Measurements from ENCODE around the gene CLDN9. TPM values are rescaled to one million over a fixed set of nuclear protein-coding genes. Genes with fewer than 3 reads are reported as not detected.

CLDN9 gene
- total RNA-seq, 1 experiment from 2014 or later, result 1.3 TPM

GRCh38 chr16:3017794-3018506, 5.2 kb downstream of the CLDN9 start, which contains the start of gene CLDN6:
Gene CLDN6, minus strand, starts transcription at chr16:3018183. Its CDS starts 2,162 bp downstream, at chr16:3016021.
- Histone ChIP-seq H3K79me1 (ENCODE audit: insufficient read depth, low read depth, low read length, poor library complexity, severe bottlenecking) (no peaks in the 10 kb centered on the region), H3K4me1 (ENCODE audit: insufficient read depth, low read length) (peaks cover 2% of the 10 kb centered on the region; the same call in 1 of the 2 replicates), H2AK5ac (ENCODE audit: insufficient read length, low read length) (no peak within 1 kb of the TSS), H2BK5ac (ENCODE audit: insufficient read length, low read length) (peak within 1 kb of the TSS; percentile 76), H3K4me2 (ENCODE audit: insufficient read depth, insufficient read length, low read length) (peak within 1 kb of the TSS; percentile 81), H2AFZ (ENCODE audit: low read length) (no peak within 1 kb of the TSS), H3T11ph (ENCODE audit: low read length) (no peak within 1 kb of the TSS), H3K23me2 (ENCODE audit: insufficient read length, low read depth, low read length, poor library complexity, severe bottlenecking) (peaks cover 28% of the 10 kb centered on the region), H4K91ac (ENCODE audit: insufficient read length, low read depth, low read length) (no peak within 1 kb of the TSS), H2BK15ac (ENCODE audit: low read depth, low read length) (no peak within 1 kb of the TSS), H4K8ac (replicated peaks; ENCODE audit: insufficient read length, low read depth, low read length) (no peak within 1 kb of the TSS), H3K14ac (ENCODE audit: insufficient read depth, low read length) (peak within 1 kb of the TSS; percentile 99), H3K18ac (ENCODE audit: insufficient read length, low read depth, low read length) (peak within 1 kb of the TSS; percentile 99), H3K9ac (ENCODE audit: extremely low read depth, insufficient read length, low read length) (peak within 1 kb of the TSS; percentile 87), H2BK120ac (ENCODE audit: low read depth, low read length, poor library complexity, severe bottlenecking) (no peak within 1 kb of the TSS), H3K56ac (ENCODE audit: insufficient read length, low read depth, low read length) (no peak within 1 kb of the TSS), H4K20me1 (ENCODE audit: control insufficient read depth, insufficient read depth, insufficient read length) (no peaks in the 10 kb centered on the region), H3K9me3 (ENCODE audit: control insufficient read depth, low read depth, low read length) (no peaks in the 10 kb centered on the region), H2BK12ac (ENCODE audit: insufficient read length, low read depth, low read length) (peak within 1 kb of the TSS; percentile 78), H3K27ac (ENCODE audit: insufficient read length, low read depth, low read length) (no peak within 1 kb of the TSS), H3K23ac (ENCODE audit: insufficient read length, low read depth, low read length) (no peak within 1 kb of the TSS), H4K5ac (ENCODE audit: insufficient read length, low read depth, low read length) (no peak within 1 kb of the TSS), H2BK20ac (ENCODE audit: low read depth, low read length, poor library complexity, severe bottlenecking) (no peak within 1 kb of the TSS), H3K27me3 (ENCODE audit: insufficient read depth, low read length) (no peaks in the 10 kb centered on the region), H3K79me2 (ENCODE audit: insufficient read depth, low read length) (peaks cover 9% of the 10 kb centered on the region; the same call in 1 of the 2 replicates), H3K4ac (ENCODE audit: low read depth, low read length) (no peak within 1 kb of the TSS; the same call in 1 of the 2 replicates)
- H3K4me3 Mint-ChIP-seq, result peak within 1 kb of the TSS; percentile 91 to 96
- peaks cover 9% of the 10 kb centered on the region for H3K27me3 Mint-ChIP-seq (ENCODE audit: low read depth)
- peak within 1 kb of the TSS; percentile 98 to 99 (median 99) for H3K27ac Mint-ChIP-seq
- WGBS (ENCODE audit: extremely low coverage, insufficient read length, low lambda C conversion rate), result no CpG with 5 or more reads among the region's 52 CpGs
- H3K36me3 Mint-ChIP-seq (ENCODE audit: insufficient read depth in 1 of 3, low read depth in 3 of 3), result peaks cover 24 to 49% (median 34%) of the 10 kb centered on the region in 3 experiments
- peak; percentile 97 for DNase-seq
- H3K4me1 Mint-ChIP-seq, result peaks cover 51 to 74% of the 10 kb centered on the region in 2 experiments
- TF ChIP-seq CTCF (conservative IDR thresholded peaks at IDR 0.05), result peak; percentile 91
- no peaks in the 10 kb centered on the region; a peak in 2 of 5 replicates for H3K9me3 Mint-ChIP-seq
